Measurements from ENCODE around the gene PCDHAC2.

PCDHAC2 gene

DNA sequence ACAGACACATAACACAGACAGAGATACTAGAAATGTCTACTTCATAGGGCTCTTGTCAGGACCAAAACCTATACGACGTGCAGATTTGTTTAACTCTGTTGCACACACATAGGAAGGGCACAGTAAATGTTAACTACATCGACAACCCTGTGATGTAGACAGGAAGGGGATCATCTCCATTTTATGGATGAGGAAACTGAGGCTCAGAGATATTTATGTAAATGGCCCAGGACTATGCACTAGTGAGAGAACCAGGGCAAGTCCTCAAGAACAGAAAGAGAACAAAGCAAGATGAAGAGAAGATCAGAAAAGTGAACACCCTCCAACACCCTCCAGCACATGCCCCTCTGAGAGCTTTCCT is 36.3 kb downstream of the PCDHAC2 start:
- Histone ChIP-seq H3K4me3 (ENCODE audit: insufficient read depth, low read depth, low read length, poor library complexity, severe bottlenecking) (no peak overlapping the region), H3K27me3 (replicated peaks; ENCODE audit: control insufficient read depth, insufficient read depth, low read length, poor library complexity, severe bottlenecking) (peaks cover 2% of the 10 kb centered on the region), H3K36me3 (ENCODE audit: control insufficient read depth, insufficient read depth, low read length) (no peaks in the 10 kb centered on the region), H3K27ac (ENCODE audit: insufficient read depth, low read length, poor library complexity, severe bottlenecking) (no peak overlapping the region), H3K4me1 (ENCODE audit: control insufficient read depth, insufficient read depth, low read length, poor library complexity, severe bottlenecking) (no peaks in the 10 kb centered on the region), H3K9me3 (ENCODE audit: control insufficient read depth, low read length) (no peaks in the 10 kb centered on the region)
- DNase-seq, result no peak

DNA sequence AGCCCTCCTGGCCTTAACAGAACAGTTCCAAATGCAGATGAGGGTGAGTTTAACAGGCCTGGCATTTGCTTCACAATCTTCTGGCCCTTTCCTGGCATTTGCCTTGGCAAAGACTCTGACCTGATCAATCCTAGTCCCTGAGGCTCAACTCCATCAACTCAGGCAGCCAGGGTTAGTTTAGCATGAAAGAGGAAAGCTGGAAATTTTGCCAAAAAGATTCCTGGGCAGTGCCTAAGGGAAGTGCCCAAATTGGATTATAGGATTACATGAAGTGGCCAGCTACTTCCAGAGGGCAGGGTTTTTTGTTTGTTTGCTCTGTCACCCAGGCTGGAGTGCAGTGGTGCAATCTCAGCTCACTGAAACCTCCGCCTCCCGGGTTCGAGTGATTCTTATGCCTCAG is 36.8 kb downstream of the PCDHAC2 start:
- no peak overlapping the region for H3K4me3 ChIP-seq (ENCODE audit: insufficient read depth, low read depth, low read length, poor library complexity, severe bottlenecking)
- no peaks in the 10 kb centered on the region for H3K36me3 ChIP-seq (ENCODE audit: control insufficient read depth, insufficient read depth, low read length)
- no peaks in the 10 kb centered on the region for H3K4me1 ChIP-seq (ENCODE audit: control insufficient read depth, insufficient read depth, low read length, poor library complexity, severe bottlenecking)
- no peak overlapping the region for H3K27ac ChIP-seq (ENCODE audit: insufficient read depth, low read length, poor library complexity, severe bottlenecking)
- peaks cover 2% of the 10 kb centered on the region for H3K27me3 ChIP-seq (replicated peaks; ENCODE audit: control insufficient read depth, insufficient read depth, low read length, poor library complexity, severe bottlenecking)
- DNase-seq, result no peak
- no peaks in the 10 kb centered on the region for H3K9me3 ChIP-seq (ENCODE audit: control insufficient read depth, low read length)

DNA sequence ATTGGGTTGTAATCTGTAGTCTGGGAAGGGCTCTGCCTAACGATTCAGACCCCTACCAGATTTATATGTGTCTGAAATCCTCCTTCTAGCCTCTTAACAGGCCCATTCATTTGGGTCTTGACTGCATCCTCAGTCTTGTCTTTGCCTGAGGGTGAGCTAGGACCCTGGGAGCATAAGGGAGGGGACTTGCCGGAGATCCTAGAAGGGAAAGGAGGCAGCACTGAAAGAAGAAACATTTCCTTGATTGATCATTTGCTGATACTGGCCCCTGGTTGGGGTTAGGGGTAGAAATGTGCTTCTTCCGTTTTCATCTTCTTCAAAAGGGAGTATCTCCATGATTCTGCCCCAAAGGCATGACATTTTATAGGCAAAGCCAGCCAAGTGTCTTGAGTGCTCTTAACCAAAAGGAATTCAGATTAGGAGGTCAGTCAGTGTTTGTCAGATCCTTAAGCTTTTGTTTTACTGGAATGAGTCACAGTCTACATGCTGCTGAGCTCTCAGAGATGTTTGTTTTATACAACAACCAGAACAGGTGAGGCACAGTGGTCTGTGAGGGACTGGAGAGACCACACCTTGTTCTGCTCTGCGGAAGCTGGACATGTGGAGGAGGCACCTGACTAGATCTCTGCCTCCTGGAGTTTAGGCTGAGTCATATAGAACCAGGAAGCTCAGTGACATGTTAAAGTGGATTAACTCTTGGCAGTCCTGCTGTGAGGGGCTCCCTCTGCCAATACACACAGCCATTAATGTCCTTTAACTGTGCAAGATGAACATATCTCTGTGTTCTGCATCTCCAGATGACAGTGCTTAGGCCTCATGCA is 37.7 kb downstream of the PCDHAC2 start:
- Histone ChIP-seq H3K9me3 (ENCODE audit: control insufficient read depth, low read length) (no peaks in the 10 kb centered on the region), H3K4me3 (ENCODE audit: insufficient read depth, low read depth, low read length, poor library complexity, severe bottlenecking) (no peak overlapping the region), H3K27ac (ENCODE audit: insufficient read depth, low read length, poor library complexity, severe bottlenecking) (no peak overlapping the region), H3K36me3 (ENCODE audit: control insufficient read depth, insufficient read depth, low read length) (no peaks in the 10 kb centered on the region), H3K4me1 (ENCODE audit: control insufficient read depth, insufficient read depth, low read length, poor library complexity, severe bottlenecking) (no peaks in the 10 kb centered on the region), H3K27me3 (replicated peaks; ENCODE audit: control insufficient read depth, insufficient read depth, low read length, poor library complexity, severe bottlenecking) (peaks cover 2% of the 10 kb centered on the region)
- DNase-seq, result no peak

DNA sequence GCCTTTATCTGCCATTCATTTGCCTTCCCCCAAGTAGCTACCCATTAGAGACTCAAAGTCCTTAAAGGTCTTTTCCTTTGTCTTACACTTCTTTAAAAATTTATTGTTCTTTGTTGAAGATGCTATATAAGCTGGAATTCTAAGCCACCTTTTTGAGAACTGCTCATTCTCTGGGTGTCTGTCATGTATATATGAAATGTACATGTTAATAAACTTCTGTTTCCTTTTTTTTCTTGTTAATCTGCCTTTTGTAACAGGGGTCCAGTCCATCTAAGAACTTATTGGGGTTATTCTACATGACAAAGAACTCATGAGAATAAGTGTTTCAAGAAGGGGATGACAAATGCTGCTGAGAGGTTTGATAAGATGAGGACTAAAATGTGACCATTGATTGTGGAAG is 41.5 kb downstream of the PCDHAC2 start:
- no peaks in the 10 kb centered on the region for H3K4me1 ChIP-seq (ENCODE audit: control insufficient read depth, insufficient read depth, low read length, poor library complexity, severe bottlenecking)

DNA sequence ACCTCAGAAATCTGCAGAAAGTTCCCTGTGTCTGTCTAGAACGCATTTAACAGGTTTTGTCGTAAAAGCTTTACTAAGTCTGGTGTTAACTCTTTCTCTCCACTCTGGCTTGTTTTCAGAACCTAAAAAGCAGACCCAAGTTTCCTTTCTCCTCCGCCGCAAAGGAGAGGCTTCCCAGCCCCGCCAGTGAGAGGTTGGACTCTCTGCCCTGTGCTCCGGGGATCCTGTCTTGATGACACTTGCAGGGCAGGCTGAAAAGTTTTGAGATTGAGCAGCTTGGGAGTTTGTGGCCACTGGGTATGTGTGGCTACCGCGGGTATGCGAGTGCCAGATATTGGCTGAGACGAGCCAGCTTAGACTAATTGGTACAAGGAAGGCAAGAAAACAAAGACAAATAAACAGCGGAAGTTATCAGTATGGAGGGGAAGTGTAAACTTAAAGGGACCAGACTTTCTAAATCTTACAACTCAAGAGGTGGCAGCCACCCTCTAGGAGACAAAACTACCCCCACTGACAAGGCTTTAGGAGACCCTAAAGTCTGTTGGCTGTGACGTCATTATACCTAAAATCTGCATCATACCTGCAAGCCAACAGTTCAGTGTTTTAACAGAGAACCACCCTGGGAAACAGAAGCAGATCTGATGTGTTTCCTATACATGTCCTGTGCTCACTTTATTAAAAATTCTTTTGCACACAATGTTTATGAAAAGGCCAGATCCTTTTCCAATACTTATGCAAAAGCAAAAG is 43.9 kb downstream of the PCDHAC2 start:
- H3K36me3 ChIP-seq (ENCODE audit: control insufficient read depth, insufficient read depth, low read length), result no peaks in the 10 kb centered on the region
- no peak for DNase-seq
- peaks cover 5% of the 10 kb centered on the region for H3K27me3 ChIP-seq (replicated peaks; ENCODE audit: control insufficient read depth, insufficient read depth, low read length, poor library complexity, severe bottlenecking)

More for the DNA sequence above, 41.5 kb downstream of the PCDHAC2 start:
- Histone ChIP-seq H3K4me3 (ENCODE audit: insufficient read depth, low read depth, low read length, poor library complexity, severe bottlenecking) (no peak overlapping the region), H3K36me3 (ENCODE audit: control insufficient read depth, insufficient read depth, low read length) (no peaks in the 10 kb centered on the region), H3K27ac (ENCODE audit: insufficient read depth, low read length, poor library complexity, severe bottlenecking) (no peak overlapping the region), H3K27me3 (replicated peaks; ENCODE audit: control insufficient read depth, insufficient read depth, low read length, poor library complexity, severe bottlenecking) (peaks cover 5% of the 10 kb centered on the region), H3K9me3 (ENCODE audit: control insufficient read depth, low read length) (no peaks in the 10 kb centered on the region)
- no peak for DNase-seq

DNA sequence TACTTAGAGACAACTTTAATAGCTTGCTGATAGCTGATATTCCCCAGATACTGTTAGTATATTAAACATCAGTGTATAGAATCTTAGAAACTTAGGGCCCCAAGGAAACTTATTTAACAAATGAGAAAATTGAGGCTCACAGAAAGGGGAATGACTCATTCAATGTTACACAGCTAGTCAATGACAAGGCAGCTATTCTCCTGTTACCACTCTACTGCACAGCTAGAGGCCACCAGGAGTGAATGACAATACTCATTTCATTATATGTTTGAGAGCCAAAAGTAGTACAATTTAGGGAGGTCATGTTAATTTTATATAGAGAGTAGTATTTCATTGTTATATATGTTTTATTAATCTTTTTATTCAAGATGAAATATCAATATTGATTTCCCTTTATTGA is 51.7 kb downstream of the PCDHAC2 start:
- Histone ChIP-seq H3K27me3 (replicated peaks; ENCODE audit: control insufficient read depth, insufficient read depth, low read length, poor library complexity, severe bottlenecking) (no peaks in the 10 kb centered on the region), H3K9me3 (ENCODE audit: control insufficient read depth, low read length) (no peaks in the 10 kb centered on the region), H3K27ac (ENCODE audit: insufficient read depth, low read length, poor library complexity, severe bottlenecking) (no peak overlapping the region), H3K4me3 (ENCODE audit: insufficient read depth, low read depth, low read length, poor library complexity, severe bottlenecking) (no peak overlapping the region), H3K4me1 (ENCODE audit: control insufficient read depth, insufficient read depth, low read length, poor library complexity, severe bottlenecking) (no peaks in the 10 kb centered on the region), H3K36me3 (ENCODE audit: control insufficient read depth, insufficient read depth, low read length) (no peaks in the 10 kb centered on the region)
- no peak for DNase-seq

More for the DNA sequence above, 43.9 kb downstream of the PCDHAC2 start:
- Histone ChIP-seq H3K4me1 (ENCODE audit: control insufficient read depth, insufficient read depth, low read length, poor library complexity, severe bottlenecking) (no peaks in the 10 kb centered on the region), H3K27ac (ENCODE audit: insufficient read depth, low read length, poor library complexity, severe bottlenecking) (no peak overlapping the region), H3K9me3 (ENCODE audit: control insufficient read depth, low read length) (no peaks in the 10 kb centered on the region), H3K4me3 (ENCODE audit: insufficient read depth, low read depth, low read length, poor library complexity, severe bottlenecking) (no peak overlapping the region)
